Forelimb muscle (tissue), 1 donor: ENCODE data around the gene HTT. TPM values are rescaled to one million over a fixed set of nuclear protein-coding genes. Genes with fewer than 3 reads are reported as not detected.
"Not testable (repeated sequence)": the region's sequence is repeated elsewhere in the genome, so short reads cannot be mapped to it uniquely, and the experiment has no call there.

ENCODE experiments used
- DNase-seq: peaks from one replicate; pipeline ENCODE4 v3.0.0-alpha.2; 2013; ENCODE audit warnings: low read depth
- polyA plus RNA-seq: library from polyadenylated mRNA; unstranded; fragments of 120-200 nt; gene quantifications from one replicate; pipeline ENCODE4 v1.2.1, GENCODE V29; 2013; ENCODE audit not compliant: insufficient read length

HTT gene
- polyA plus RNA-seq, 1 donor: 21.1 TPM

DNA sequence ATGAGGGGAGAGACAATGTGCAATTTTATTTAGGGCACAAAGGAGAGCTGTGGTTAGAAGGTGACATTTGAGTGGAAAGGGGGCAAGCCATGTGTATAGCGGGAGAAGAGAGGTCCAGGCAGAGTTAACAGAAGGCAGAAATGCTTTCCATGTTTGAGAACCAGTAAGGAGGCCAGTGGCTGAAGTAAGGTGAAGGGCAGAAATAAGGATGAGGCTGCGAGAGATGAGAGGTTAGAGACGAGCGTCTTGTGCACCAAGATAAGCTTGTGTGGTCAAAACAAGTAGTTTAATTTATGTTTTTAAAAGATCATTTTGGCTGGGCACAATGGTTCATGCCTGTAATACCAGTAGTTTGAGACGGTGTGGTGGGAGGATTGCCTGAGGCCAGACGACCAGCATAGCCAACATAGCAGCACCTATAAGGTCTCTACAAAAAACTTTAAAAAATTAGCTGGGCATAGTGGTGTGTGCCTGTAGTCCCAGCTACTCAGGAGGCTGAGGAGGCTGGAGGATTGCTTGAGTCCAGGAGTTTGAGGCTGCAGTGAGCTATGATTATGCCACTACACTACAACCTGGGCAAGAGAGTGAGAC lies 8.5 kb downstream of the HTT start:
- DNase-seq: no peak

DNA sequence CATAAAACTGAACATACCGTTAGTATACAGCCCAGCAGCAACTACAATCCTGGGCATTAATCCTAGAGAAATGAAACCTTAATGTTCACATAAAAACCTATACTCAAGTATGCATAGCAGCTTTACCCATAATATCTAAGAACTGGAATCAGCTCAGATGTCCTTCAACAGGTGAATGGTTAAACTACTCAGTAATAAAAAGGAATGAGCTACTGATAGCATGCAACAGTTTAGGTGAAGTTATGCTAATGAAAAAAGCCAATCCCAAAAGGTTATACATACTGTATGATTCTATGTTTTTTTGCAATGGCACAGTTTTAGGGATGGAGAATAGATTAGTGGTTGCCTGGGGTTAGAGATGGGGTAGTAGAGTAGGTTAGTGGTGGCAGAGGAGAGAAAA lies 9.3 kb downstream of the HTT start:
- no peak for DNase-seq

DNA sequence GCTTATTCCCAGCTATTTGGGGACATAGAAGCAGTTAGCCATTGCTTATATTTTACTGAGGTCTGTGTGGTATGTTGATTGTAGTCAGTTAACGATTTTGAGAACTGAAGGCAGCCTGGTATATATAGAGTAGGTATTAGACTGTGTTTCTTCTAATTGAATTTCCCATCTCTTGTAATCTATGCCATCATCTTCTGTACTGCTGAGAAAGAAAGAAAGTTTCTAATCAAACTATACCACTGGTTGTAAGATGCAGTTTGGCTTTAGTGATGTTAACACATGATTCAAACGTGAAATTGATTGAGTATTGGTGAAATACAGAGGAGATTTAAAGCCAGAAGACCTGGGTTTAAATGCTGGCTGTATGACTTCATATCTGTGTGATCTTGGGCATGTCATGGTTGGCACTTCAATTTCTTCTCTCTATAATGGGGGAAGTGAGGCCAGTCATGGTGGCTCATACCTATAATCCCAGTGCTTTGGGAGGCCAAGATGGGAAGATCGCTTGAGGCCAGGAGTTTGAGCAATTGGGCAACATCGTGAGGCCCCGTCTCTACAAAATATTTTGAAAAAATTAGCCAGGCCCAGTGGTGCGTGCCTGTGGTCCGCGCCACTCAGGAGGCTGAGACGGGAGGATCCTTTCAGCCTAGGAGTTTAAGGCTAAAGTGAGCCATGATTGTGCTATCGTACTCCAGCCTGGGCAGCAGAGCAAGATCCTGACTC lies 11.6 kb downstream of the HTT start:
- DNase-seq: no peak

- no peak for DNase-seq
Measured at GRCh38 chr4:3087115-3087797, 12.8 kb downstream of the HTT start.

DNA sequence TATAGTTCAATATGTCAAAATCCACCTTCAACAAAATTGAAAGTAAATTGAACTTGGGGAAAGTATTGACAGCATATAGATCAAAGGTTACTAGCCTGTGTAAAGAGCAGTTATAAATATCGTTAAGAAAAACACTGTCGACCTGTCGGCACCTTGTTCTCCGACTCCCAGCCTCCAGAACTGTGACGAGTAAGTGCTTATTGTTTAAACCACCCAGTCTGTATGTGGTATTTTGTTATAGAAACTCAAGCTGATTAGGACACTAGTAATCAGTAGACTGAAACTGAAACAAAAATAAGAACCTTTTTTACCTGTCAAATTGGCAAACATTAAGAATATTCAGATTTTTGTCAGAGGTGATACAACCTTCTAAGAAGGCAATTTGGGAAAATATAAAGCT lies 17.0 kb downstream of the HTT start:
- DNase-seq: no peak

DNA sequence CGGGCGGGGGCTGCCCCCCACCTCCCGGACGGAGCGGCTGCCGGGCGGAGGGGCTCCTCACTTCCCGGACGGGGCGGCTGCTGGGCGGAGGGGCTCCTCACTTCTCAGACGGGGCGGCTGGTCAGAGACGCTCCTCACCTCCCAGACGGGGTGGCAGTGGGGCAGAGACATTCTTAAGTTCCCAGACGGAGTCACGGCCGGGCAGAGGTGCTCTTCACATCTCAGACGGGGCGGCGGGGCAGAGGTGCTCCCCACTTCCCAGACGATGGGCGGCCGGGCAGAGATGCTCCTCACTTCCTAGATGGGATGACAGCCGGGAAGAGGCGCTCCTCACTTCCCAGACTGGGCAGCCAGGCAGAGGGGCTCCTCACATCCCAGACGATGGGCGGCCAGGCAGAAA lies 20.2 kb downstream of the HTT start:
- DNase-seq: not testable (repeated sequence)

DNA sequence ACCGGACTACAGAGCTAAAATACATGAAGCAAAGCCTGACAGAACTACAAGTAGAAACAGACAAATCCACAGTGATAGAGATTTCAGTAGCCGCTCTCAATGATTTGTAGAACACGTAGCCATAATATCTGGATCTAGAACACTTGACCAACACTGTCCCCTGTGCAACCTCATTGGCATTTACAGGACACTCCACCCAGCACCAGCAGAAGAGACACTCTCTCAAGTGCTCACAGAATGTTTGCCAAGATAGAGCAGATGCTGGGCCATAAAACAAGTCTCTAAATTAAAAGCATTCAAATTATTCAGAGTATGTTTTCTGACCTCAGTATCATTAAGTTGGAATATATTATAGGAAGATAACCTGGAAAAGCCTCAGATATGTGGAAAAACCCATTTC lies 21.7 kb downstream of the HTT start:
- no peak for DNase-seq

DNA sequence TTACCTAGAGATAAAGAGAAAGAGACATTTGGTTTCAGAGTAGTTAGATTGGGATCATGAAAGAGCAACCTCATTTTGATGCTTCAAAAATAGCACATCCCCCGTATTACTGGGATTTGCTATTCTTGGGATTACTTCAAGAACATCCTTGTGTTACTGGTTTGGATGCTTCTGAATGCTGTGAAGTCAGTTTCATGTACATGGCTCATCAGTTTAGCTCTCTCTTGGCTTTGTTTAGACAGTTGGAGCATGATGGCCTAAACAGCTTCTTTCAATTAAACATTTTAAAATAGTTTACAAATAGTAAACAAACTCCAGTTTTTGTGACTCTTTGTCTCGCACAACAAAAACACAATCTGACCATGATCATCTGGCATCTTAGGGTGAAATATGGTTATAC lies 23.9 kb downstream of the HTT start:
- DNase-seq: no peak

GRCh38 chr4:3106339-3107186 lies 32.1 kb downstream of the HTT start:
- no peak for DNase-seq

DNA sequence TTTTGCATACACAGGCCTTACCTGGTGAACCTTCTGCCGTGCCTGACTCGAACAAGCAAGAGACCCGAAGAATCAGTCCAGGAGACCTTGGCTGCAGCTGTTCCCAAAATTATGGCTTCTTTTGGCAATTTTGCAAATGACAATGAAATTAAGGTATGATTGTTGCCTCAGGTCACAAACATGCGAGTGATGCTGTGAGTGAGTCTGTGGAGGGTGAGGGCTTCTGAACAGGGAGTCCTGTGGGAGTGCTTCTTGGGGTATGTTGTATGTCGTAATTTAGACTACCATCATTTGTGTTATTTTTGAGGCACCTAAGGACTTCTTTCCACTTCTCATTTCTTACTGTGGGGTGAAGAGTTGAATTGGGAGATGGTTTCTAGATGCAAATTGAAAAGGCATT lies 32.8 kb downstream of the HTT start:
- no peak for DNase-seq

DNA sequence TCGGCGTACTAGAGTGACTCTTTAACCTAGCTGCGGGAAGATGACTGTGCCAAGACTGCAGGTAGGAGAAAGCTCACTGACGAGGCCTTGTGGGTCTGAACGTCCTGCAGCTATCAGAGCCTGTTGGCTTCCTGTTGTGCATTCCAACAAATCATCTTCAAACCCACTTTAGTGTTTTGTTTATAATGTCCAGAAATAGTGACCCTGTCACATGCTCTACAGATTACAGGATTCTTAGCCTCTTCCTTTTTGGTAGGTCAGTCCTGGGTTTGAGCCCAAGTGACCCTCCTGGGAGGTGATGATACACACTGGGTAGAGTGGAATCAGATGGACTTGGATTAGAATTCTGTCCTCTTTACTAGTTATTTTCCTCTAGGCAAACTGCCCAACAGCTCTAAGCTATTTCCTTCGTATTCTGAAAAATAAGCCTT lies 33.2 kb downstream of the HTT start:
- DNase-seq: no peak

- no peak for DNase-seq
Measured at GRCh38 chr4:3108211-3108610, 33.7 kb downstream of the HTT start.

- DNase-seq: no peak
Measured at GRCh38 chr4:3111461-3111860, 37.0 kb downstream of the HTT start.

DNA sequence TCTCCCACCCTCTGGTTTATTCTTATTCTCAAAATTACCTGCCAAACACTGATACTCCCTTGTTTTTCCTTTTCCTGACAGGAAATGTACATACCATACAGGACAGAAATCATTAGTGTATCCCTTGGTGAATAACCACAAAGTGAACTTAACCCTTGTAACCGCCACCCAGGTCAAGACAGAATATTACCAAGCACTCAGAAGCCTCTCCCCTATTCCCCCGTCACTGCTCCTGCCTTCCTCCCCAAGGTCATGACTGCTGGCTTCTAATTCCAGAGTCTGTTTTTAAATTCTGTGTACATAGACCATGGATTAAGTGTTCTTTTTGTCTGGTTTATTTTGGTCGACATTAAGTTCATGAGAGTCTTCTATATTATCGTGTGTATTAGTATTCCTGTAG lies 37.7 kb downstream of the HTT start:
- DNase-seq: no peak

DNA sequence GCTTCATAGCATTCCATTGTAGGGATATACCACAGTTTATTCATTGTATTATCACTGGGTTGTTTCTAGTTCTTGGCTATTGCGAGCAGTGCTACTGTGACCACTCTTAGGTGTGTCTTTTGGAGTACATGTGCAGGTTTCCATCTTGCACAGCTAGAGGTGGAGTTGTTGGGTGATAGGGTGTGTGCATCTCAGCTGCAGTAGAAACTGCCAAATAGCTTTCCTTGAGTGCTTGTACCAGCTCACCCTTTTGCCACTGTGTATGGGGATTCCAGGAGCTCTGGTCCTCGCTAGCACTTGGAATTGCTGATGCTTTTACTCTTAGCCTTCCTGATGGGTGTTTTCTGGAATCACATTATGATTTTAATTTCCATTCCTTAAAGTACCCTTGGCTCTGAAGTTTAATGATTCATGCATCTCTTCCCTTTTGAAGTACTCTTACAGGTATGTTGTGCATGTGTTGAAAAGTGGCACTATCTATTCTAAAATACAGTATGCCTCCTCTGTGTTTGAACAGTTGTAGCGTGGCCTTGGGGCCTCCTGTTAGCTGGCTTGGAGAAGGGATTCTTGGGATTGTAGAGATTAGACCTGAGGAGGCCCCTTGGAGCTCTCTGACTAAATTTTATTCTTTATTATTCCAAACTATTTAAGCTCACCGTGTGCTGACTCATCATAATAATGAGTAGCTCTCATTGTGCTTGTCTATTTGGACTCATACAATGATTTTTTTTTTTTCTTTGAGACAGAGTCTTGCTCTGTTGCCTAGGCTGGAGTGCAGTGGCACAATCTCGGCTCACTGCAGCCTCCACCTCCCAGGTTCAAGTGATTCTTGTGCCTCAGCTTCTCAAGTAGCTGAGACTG lies 38.4 kb downstream of the HTT start:
- no peak for DNase-seq

GRCh38 chr4:3114377-3114776 lies 39.9 kb downstream of the HTT start:
- DNase-seq: no peak

- DNase-seq: no peak
Measured at GRCh38 chr4:3115637-3116270, 41.3 kb downstream of the HTT start.

DNA sequence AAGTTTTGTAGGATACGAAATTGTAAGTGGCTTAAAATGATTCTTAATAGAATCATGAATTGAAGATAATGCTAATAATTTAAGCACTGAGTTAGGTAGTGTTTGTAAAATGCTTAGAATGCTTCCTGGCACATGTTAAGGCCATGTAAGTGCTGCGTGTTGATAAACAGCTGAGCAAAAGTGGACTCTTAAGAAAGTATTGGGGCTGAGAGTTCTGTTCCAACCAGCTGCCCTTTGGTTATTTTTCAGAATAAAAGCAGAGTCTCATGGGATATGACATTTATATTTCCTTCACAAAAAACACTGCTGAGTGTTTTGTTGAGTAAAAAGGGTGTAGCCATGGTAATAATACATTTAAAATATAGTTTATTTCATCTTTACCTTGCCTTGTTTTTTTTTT lies 42.5 kb downstream of the HTT start:
- no peak for DNase-seq

GRCh38 chr4:3118312-3118711 lies 43.8 kb downstream of the HTT start:
- DNase-seq: no peak

- no peak for DNase-seq
Measured at GRCh38 chr4:3119464-3119863, 45.0 kb downstream of the HTT start.

GRCh38 chr4:3121110-3121509 lies 46.6 kb downstream of the HTT start:
- no peak for DNase-seq
